HG03520 (cell line): ENCODE results near the gene TMEM9.

Experiments
- ATAC-seq: cut with Tn5 transposase; IDR thresholded peaks from one replicate; pipeline ENCODE4 v1.9.1; 2021; ENCODE audit warnings: mild to moderate bottlenecking, moderate library complexity; ENCODE audit not compliant: unreplicated experiment

TMEM9 gene

DNA sequence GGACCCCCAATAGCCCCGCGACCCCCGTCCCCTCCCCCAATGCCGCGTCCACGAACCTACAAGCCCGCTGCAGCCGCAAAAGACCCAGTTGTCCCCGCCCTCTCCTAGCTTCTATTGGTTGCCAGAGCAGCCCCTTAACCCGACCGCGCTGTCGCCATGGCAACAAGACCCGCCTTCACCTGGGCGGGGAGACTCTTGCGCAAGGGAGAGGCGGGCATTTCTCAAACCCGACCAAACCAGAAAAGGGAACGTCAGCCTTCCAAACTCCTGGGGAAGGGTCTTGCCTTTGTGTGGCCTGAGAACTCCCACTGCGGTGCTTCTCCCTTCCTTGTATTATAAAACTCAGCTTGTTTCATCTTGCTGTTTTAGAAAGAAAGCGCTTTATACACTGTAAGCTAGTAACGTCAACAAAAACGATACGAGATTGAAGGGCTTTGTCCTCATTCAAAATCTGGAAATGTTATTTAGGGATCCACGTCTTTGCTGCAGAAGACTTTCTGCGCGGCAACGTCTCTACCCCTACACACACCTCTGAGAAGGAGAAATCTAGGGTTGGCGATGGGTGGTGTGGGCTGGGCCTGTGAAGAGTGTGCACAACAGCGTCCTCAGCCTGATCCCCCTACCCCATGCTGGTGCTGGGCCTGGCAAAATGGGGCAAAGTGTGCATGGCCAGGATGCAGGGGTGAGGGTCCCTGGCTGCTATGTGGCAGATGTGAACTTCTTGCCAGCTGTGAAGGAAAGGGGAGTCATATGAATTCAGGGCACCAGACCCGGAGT, at the start of gene TMEM9:
Gene TMEM9 (minus strand): TSS at position 86 of the 777 bp plus-strand sequence. CDS start 551 bp downstream, outside the sequence.
- peak; percentile 96 for ATAC-seq

DNA sequence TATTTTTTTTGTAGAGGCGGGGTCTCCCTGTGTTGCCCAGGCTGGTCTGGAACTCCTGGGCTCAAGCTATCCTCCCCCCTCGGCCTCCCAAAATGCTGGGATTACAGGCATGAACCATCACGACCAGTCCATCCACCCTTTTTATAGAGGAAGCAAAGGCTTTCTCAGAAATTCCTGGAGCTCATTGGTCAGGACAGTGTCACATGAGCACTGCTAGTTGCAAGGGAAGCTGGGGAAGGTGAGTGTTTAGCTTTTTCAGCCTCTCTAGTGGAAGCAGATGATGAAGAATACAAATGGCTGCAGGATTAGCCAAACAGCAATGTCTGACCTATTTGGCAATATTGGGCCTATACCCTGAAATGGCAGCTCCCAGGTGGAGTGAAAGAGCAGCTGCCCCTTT, 44.3 kb upstream of the TMEM9 start:
- no peak for ATAC-seq

DNA sequence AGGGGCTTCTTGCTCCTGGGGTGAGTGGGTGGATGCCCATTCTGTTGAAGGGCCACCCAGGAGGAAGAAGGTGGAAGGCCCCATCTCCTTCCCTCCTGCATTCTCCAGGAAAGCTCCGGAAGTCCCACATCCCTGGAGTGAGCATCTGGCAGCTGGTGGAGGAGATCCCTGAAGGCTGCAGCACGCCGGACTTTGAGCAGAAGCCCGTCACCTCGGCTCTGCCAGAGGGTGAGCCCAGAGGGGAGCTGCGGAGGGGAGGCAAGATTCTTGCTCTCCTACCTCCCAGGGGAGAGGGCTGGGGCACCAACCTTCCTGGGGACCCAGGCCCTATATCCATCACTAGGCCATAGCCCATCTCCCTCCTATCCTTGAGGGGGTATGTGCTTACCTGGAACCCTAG, 39.8 kb upstream of the TMEM9 start:
- ATAC-seq = no peak

DNA sequence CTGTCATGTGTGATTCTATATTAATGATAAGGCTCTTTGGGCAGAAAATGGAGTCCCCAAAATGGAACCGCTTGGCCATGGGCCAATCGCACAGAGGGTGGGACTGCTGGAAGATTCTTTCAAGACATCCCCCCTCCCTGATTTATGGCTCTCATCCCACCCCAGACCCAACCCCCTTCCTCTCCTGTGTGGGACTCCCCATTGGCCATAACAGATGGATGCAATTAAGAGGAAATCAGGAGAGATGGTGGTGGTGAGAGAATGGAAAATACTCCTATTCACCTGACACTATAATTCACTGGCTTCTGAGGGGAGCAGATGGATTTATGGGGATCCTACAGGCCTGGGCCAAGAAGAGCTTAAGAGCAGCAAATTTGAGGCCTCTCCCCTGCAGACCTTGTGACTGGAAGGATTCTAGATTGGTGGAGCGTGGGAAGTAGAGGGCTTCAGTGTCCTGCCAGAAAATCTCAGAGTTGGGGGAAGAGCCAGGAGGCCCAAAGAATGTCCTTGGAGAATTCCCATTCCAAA, 38.1 kb upstream of the TMEM9 start:
- no peak for ATAC-seq

DNA sequence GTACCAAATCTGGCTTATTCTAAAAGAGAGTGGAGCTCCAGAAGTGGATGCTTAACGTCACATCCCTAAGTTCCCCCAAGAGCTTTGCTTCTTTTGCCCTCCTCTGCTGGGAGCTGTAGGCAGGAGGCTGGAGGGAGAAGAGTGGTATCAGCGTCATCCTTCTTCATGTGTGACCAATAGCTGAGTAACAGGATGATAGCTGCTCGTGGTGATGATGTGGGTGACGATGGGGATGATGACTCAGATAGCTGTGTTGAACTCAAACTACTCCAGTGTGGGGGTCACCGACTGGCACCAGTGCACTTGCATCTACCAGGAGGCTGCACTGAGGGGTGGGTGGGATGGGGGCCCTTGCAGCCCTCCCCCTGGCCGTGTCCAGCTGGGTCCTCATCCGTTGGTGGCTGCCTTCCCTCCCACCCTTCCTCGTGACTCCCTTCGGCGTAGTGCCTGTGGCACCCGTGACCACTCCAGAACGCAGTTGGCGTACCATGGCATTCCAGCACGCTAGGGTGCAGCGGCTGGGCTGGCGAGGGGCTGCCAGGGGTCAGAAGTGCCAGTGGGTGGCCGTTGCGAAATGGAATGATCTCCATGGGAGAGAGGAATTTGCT, 37.5 kb upstream of the TMEM9 start:
- no peak for ATAC-seq

DNA sequence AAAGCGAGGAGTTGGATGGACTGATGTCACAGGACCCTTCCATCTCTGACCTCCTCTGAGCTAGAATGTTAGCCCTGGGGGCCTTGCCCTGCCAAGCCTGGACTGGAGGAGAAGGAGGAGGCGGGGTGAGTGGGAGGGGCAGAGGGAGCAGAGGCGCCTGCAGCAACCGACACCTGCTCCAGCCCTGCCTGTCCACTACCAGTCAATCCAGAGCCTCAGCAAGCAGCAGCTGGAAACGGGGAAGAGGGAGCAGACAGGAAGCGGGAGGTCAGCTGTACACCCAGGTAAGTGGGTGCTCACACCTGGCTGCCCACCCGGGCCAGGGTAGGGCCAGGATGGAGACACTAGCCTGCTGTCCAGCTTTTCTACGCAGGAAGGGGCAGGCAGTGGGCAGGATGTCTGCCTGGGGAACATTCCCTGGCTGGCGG, 36.4 kb upstream of the TMEM9 start, which contains the start of gene IGFN1:
Gene IGFN1 (plus strand): TSS at position 201 of the 428 bp plus-strand sequence. CDS start 2,470 bp downstream, outside the sequence.
- ATAC-seq = no peak

DNA sequence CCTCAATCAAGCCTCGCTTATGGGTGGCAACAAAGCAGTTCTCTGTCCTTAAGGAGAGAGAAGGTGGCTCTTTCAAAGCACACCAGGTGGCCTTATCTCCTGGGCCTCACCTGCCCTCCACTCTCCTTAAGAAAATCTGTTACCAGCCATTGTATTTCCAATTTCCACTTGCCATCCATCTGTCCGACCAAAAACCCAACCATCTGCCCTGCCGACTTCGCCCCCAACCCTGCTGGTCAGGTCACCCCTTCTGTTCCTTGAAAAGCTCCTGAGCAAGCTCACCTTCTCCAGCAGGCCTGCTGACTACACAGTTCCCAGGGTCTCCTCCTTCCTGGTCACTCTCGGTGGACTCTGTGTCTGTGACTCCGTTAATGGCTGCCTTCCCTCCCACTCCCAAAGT, 35.7 kb upstream of the TMEM9 start:
- ATAC-seq = no peak

DNA sequence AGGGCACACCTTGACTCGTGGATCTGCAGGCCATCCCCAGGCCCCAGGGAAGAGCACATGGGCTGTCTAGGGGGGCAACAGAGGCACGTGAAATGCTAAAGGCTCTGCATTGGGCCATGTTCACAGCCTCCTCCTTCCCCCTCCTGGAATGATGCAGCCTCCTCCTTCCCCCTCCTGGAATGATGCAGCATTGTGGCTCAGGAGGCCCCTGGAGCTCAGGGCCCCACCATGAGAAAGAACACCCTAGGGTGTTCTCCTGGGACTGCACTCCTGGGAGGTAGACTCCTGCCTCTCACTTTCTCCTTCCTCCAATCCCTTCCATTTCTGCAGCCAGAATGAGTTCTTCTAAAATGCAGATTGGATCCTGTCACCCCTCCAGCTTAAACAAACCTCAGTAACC, 34.8 kb upstream of the TMEM9 start:
- ATAC-seq = no peak

DNA sequence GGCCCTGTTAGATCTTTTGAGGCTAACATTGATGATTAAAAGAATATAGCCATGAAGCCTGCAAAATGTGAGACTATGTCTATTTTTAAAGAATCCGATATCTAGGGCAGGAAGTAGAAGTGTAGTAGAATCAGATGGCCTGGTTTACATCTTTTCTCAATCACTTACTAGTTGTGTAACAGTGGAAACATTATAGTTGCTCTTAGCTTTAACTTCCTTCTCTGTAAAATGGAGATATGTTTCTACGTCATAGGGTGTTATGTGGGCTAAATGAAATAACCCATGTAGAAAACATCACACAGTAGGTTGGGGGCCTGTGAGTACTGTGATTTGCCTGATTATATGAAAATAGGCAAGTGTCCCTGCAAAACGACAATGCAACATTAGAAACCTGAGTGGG, 31.9 kb upstream of the TMEM9 start:
- ATAC-seq = no peak

DNA sequence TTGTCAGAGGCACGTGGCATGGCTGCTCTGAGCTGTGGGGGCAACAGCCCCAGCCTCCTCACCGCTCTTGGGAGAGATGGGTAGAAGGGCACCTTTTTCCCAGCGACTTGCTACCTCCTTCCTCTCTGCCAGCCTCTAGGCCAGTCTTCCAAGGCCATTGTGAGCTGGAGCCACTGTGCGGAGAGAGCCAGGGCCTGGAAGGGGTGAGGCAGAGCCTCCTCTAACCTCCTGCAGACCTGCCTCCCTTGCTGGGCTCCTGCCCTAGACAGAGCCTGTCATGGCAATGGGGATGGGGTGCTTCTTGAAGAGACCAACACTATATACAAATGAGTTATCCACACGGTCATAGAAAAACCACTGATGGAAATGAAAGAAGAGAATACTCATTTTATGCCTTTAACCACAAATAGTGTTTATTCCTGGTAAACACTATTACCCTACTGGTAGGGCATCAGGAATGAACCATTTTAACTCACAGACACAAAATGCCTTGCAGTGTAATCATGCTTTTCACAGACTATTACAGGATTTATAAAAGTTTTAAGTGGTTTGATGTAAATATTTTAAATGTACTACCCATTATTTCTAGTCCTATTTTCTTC, 31.4 kb upstream of the TMEM9 start:
- no peak for ATAC-seq

DNA sequence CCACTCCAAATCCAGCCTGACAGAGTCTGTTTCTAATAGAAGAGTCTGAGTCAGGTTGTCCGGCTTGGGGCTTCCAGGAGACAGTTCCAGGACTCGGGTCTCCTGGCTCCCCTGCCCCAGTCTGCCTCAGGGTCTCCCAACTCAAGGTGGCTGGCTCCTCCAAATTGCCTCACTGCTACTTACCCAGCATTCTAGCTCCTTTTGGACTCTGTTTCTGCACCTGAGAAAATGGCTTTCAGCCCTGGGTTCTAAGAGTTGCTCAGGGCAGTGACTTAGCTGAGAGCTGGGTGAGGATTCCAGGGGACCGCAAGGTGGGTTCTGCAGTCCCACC, 30.8 kb upstream of the TMEM9 start:
- no peak for ATAC-seq

DNA sequence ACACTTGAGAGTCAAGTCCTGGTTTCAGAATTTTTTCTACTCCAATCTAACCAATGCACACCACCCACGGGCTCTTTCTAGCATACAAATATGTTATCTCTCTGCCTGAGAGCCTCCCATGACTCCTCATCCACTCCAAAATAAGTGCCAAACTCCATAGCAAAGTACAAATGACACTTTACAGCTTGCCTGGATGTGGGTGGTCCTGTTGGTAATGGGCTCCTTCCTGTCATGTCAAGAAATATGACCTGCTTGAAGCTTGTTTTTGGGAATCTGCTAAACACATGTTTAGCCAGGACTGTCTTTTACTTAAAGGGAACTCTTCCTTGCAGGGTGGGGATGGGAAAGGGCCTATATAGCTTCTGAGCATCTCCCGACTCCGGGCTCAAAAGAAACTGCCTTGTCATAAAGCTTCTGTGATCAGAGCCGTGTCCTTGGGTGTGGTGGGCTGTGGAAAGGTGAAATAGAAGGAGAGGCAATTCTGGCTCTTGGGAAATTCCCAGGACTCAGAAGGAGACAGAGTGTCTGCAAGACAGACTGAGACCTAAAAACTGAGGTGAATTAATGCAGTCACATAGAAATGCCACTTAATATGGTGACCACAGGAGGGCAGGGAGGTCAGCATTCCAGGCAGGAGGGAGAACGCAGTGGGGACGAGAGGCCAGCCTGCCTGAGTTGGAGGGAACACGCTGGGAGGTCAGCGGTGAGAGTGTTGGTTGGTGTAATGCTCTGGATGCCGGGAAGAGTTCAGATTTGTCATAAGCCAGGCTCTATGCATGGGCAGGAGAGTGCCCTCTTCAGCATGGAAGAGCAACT, 30.2 kb upstream of the TMEM9 start:
- no peak for ATAC-seq

DNA sequence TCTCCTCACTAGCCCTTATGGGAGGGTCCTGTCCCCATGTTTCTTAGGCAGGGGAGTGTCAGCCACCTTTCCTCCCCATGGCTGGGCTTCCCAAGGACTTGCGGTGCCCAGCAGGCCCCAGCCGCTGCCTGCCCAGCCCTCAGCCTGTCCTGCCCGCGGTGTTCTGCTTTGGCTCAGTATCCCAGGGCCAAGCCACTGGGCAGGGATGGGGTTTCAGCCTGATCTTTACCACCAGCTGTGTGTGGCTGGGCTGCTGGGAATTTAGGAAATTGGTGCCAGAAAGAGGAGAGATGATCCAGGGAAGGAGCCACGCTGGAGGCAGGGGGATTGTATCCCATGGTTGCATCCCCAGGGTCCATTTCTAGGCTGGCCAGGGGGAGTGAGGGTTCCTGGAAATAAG, 29.5 kb upstream of the TMEM9 start:
- ATAC-seq = no peak

DNA sequence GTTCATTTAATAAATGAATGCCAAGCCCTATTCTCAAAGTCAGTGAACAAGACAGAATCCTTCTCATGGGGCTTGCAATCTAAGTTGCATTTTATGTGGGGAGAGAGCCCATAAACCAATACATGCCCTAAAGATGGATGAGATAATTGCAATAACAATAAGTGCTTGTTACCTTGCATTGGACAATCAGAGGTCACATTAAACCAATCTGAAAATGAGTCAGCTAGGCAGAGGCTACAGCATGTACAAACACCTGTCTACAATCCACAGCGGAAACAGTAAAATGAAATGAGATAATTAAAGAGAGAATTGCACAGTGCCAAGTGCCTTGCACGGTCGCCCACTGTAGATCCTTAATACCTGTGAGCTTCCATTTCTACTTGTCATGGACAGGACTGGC, 28.9 kb upstream of the TMEM9 start:
- ATAC-seq = no peak

DNA sequence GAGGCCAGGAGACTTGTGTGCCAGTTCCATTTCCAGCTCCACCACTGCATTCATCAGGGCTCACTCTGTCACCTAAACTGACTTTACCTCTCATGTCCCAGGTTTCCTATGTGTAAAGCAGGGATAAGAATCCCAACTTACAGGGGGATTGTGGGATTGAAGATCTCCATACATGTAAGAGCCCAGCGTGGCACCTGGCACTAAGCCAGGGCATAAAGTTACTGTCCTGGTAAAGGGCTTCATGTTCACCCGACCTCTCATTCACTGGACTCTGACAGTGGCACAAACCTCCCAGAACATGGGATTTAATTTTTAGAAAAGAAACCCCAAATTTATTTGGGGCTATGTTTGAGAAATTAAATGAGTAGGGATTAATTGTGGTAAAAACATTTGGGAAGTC, 27.5 kb upstream of the TMEM9 start:
- no peak for ATAC-seq

DNA sequence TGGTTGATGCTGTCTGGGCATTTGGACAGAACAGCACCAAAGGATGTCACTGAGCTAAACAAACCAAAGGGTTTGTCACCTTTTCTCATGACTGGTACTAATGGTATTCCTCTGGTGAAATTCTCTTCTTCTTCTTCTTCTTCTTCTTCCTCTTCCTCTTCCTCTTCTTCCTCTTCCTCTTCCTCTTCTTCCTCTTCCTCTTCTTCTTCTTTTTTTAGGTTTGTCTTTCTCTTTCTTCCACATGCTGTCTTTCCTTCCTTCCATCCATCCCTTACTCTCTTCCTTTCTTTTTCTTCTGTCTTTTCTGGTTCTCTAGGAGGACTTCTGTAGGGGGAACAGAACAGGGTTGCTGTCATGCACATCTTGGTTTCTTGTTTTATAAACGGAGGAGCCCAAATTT, 27.0 kb upstream of the TMEM9 start:
- ATAC-seq = no peak

DNA sequence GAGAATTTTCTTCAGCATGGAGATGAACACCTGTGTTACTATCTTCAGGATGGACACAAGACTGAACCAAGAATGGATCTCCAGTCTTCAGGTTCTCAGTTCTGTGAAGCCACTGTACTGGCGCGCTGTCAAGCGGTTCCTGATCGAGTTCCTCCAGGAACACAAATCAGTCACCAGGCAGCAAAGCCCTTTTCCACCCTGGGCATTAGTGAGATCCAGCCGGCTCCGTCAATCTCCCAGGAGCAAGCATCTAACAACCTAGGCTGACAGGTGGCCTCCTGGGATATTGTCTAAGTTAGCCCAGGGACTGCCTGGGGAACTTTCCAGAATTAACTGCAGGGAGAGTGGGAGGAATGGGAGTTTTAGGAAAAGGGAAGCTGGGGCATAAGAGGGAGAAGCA, 26.6 kb upstream of the TMEM9 start:
- no peak for ATAC-seq

DNA sequence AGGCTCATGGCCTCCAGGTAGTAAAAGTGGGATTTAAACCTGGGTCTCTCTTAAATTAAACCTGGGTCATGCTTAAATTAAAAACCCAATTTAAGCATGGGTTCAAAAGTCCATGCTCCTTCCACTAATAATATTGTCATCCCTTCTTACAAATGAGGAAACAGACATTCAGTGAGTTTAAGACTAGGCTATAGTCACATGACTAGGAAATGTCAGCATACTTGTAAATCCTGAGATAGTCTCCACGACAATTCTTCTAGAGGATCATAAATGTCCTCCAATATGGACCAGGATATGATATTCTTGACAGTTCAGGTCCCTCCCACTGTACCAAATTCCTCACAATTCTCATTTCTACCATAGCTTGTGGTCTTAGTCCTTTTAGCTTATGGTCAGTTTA, 25.9 kb upstream of the TMEM9 start:
- no peak for ATAC-seq

DNA sequence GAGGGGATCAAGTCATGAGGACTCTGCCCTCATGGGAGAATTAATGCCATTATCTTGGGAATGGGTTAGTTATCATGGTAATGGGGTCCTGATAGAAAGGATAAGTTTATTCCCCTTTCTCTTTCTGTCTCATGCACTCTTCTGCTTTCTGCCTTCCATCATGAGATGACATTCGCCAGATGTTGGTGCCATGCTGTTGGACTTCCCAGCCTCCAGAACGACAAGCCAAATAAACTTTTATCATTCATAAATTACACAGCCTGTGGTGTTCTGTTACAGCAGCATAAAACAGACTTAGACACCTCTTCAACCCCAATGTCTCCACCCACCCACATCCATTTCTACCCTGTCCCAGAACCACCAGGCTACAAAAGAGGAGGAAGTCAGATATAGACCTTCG, 24.4 kb upstream of the TMEM9 start:
- ATAC-seq = no peak

DNA sequence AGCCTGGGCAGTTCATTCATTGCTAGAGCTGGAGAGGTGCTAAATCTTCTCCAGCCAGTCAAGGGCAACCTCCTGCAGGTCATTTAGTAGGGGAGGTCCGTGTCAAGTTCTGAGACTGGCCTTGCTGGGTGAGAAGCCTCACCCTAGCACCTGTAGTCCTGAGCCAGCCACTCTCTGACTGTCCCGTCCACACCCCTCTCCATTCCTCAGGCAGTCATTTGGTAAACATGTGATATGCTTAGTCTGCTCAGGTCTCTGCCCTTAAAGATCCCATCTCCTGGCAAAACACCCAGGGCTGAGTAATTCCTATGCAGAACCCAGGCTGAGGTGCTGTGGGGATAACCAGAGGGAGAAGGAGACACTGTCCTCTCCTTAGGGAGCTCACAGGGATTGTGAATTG, 22.7 kb upstream of the TMEM9 start:
- no peak for ATAC-seq

DNA sequence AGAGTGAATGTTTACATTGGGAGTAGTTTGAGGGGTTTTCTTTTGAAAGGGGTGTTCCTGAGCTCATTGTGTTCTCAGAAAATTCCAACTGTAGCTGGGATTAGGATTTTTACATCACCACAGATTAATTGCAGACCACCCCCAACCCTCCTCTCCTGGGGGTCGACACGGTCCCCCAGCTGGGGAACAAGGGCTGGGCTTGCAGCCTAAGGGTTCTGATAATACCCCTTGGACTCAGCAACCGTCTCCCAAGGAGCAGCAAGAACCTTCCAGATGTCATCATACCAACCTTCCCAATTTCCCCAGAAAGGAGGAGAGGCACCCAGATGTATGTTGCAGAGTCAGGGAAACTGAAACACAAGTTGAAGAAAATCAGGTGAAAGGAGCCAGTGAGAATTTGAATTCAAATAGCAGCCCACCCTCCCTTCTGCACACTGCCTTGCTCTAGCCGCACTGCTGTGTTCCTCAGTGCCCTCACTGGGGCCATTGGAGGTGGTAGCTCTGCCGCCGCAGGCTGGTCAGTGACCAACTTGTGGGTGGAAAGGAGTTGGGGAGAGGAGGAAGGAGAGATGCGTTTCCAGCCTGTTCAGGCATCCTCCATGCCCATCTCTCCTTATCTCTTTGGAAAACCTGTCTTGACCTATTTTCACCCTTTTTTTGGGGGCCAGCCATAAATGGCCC, 21.7 kb upstream of the TMEM9 start:
- no peak for ATAC-seq
